Measurements from ENCODE around the gene GAS1.

Gene GAS1

GRCh38 chr9:86921151-86921923 is 26.0 kb downstream of the GAS1 start:
- DNase-seq (ENCODE audit: low spot score), result no peak

GRCh38 chr9:86918556-86918955 is 28.8 kb downstream of the GAS1 start:
- no peak for DNase-seq (ENCODE audit: low spot score)

- DNase-seq (ENCODE audit: low spot score), result no peak
Observed at GRCh38 chr9:86912210-86912609, 35.1 kb downstream of the GAS1 start.

- no peak for DNase-seq (ENCODE audit: low spot score)
Observed at GRCh38 chr9:86909388-86909787, 37.9 kb downstream of the GAS1 start.

- DNase-seq (ENCODE audit: low spot score), result no peak
Observed at GRCh38 chr9:86908261-86908660, 39.0 kb downstream of the GAS1 start.

- no peak for DNase-seq (ENCODE audit: low spot score)
Observed at GRCh38 chr9:86907346-86907745, 40.0 kb downstream of the GAS1 start.

- no peak for DNase-seq (ENCODE audit: low spot score)
Observed at GRCh38 chr9:86903734-86904085, 43.6 kb downstream of the GAS1 start.

GRCh38 chr9:86902991-86903733 is 44.1 kb downstream of the GAS1 start:
- DNase-seq (ENCODE audit: low spot score), result no peak

- DNase-seq (ENCODE audit: low spot score), result no peak
Observed at GRCh38 chr9:86902586-86902985, 44.7 kb downstream of the GAS1 start.

- DNase-seq (ENCODE audit: low spot score), result no peak
Observed at GRCh38 chr9:86902176-86902575, 45.1 kb downstream of the GAS1 start.

- DNase-seq (ENCODE audit: low spot score), result no peak
Observed at GRCh38 chr9:86901511-86901910, 45.8 kb downstream of the GAS1 start.
